GM12891 (cell line): ENCODE data around the gene NHLRC2.
A peak's percentile ranks its signal among the peaks of the same experiment; 100 is the strongest.

Experiments
- POLR2A ChIP-seq: IDR thresholded peaks from 2 replicates; pipeline ENCODE4 v1.6.1; 2011; ENCODE audit warnings: low read depth, low read length, control low read depth
- POLR2AphosphoS5 ChIP-seq: IDR thresholded peaks from 2 replicates; pipeline ENCODE4 v1.6.1; 2011; ENCODE audit warnings: low read depth, low read length, control low read depth
- POU2F2 ChIP-seq: IDR thresholded peaks from 2 replicates; pipeline ENCODE4 v1.6.1; 2011; ENCODE audit warnings: low read depth, mild to moderate bottlenecking, control low read depth, low read length, moderate library complexity

DNA sequence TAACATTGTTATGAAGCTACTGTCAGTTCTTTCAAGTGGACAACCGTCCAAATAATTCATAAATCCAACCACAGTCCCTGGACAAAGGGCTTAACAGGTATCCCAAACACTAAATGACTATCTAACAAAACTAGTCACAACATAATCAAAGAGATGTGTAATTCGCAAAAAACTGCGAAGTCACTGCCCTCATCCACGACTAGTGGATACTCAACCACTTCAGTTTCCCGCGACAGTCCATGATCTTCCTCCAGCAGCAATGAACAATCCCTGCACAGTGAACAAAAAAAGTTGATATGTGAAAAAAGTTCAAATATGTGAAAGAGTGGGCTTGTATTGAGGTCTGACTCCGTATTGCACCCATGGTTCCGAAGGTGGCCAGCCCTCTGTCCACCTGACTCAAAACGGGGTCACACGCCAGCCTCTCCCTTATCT, 866 bp upstream of the NHLRC2 start:
- TF ChIP-seq POLR2A (no peak), POU2F2 (no peak), POLR2AphosphoS5 (peak; percentile 35; the same call in 1 of the 2 replicates)
